ENCODE measurements around the gene SLC25A51.
"Not testable (repeated sequence)": the region's sequence is repeated elsewhere in the genome, so short reads cannot be mapped to it uniquely, and the experiment has no call there.

The SLC25A51 gene

DNA sequence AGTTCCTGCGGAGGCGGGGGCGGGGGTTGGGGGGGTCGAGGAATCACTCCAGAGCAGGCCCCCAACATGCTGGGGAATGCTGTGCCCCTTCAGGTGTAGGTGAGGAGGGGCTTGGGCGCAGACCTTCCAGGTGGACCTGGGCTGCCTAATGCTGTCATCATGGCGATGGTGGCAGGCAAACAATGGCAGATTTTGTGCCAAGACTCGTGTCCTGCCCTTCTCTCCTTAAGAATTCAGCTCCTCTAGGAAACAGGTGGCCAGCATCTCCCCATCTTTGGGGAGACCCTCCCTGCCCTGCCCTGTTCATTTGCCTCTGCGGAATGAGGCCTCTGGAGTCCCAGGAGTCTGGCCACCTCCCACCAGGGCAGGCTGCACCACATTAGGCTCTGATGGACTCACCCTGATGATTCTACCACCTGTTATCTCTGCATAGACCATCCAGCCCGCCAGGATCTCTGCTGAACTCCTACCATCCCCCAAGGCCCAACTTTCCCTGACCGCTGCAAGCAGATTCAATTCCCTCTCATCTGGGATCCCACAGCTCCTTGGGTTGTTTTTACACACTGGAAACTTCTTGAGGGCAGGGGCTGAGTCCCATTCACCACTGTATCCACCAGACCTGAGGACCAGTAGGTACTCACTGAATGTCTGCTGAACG lies 10.9 kb upstream of the SLC25A51 start:
- no peaks in the 10 kb centered on the region for H3K4me1 ChIP-seq (ENCODE audit: insufficient read depth, poor library complexity, severe bottlenecking)
- no peaks in the 10 kb centered on the region for H3K27me3 ChIP-seq (ENCODE audit: insufficient read depth, poor library complexity, severe bottlenecking)
- H3K4me3 ChIP-seq (ENCODE audit: severe bottlenecking): no peak overlapping the region
- H3K27ac ChIP-seq (ENCODE audit: poor library complexity, severe bottlenecking): peak overlapping the region; percentile 18
- no peak for ATAC-seq (ENCODE audit: low read depth)
- peaks cover 18% of the 10 kb centered on the region for H3K36me3 ChIP-seq (ENCODE audit: low read depth)
- H3K9me3 ChIP-seq (ENCODE audit: severe bottlenecking): no peaks in the 10 kb centered on the region
- peak; percentile 31 for DNase-seq (ENCODE audit: low spot score)
- TF ChIP-seq, protein P1, sequence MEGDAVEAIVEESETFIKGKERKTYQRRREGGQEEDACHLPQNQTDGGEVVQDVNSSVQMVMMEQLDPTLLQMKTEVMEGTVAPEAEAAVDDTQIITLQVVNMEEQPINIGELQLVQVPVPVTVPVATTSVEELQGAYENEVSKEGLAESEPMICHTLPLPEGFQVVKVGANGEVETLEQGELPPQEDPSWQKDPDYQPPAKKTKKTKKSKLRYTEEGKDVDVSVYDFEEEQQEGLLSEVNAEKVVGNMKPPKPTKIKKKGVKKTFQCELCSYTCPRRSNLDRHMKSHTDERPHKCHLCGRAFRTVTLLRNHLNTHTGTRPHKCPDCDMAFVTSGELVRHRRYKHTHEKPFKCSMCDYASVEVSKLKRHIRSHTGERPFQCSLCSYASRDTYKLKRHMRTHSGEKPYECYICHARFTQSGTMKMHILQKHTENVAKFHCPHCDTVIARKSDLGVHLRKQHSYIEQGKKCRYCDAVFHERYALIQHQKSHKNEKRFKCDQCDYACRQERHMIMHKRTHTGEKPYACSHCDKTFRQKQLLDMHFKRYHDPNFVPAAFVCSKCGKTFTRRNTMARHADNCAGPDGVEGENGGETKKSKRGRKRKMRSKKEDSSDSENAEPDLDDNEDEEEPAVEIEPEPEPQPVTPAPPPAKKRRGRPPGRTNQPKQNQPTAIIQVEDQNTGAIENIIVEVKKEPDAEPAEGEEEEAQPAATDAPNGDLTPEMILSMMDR (IDR thresholded peaks at IDR 0.05; ENCODE audit: poor library complexity, severe bottlenecking): no peak

DNA sequence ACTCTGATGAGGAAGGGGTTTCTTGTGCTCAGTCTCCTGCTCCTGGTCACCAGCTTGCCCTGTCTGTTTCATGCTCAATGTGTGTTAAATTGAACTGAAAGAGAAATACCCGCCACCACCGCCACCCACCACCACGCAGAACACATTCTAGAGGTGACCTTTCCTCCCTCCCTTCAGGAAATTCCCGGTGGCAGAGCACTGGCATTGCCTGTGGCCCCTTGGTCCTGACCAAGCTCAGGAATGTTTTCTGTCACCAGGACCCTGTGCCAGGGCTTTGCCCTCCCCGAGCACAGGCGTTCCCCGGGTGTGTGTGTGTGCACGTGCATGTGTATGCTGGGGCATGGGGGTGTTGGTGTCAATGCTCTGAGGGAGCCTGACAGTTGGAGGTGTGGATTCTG lies 10.2 kb upstream of the SLC25A51 start:
- Histone ChIP-seq H3K4me3 (ENCODE audit: severe bottlenecking) (no peak overlapping the region), H3K27ac (ENCODE audit: poor library complexity, severe bottlenecking) (peak overlapping the region; percentile 18), H3K36me3 (ENCODE audit: low read depth) (peaks cover 14% of the 10 kb centered on the region), H3K4me1 (ENCODE audit: insufficient read depth, poor library complexity, severe bottlenecking) (peaks cover under 1% of the 10 kb centered on the region), H3K27me3 (ENCODE audit: insufficient read depth, poor library complexity, severe bottlenecking) (no peaks in the 10 kb centered on the region), H3K9me3 (ENCODE audit: severe bottlenecking) (no peaks in the 10 kb centered on the region)
- peak; percentile 42 for DNase-seq (ENCODE audit: low spot score)
- ATAC-seq (ENCODE audit: low read depth): peak; percentile 8; the same call in 2 of the 3 replicates
- TF ChIP-seq, protein P1 (IDR thresholded peaks at IDR 0.05; ENCODE audit: poor library complexity, severe bottlenecking): no peak

- ATAC-seq (ENCODE audit: low read depth): peak; percentile 70
- H3K4me3 ChIP-seq (ENCODE audit: severe bottlenecking): no peak overlapping the region
- H3K9me3 ChIP-seq (ENCODE audit: severe bottlenecking): no peaks in the 10 kb centered on the region
- H3K27ac ChIP-seq (ENCODE audit: poor library complexity, severe bottlenecking): peak overlapping the region; percentile 18
- no peaks in the 10 kb centered on the region for H3K27me3 ChIP-seq (ENCODE audit: insufficient read depth, poor library complexity, severe bottlenecking)
- peaks cover 9% of the 10 kb centered on the region for H3K36me3 ChIP-seq (ENCODE audit: low read depth)
- peaks cover 4% of the 10 kb centered on the region for H3K4me1 ChIP-seq (ENCODE audit: insufficient read depth, poor library complexity, severe bottlenecking)
- DNase-seq (ENCODE audit: low spot score): peak; percentile 44
- TF ChIP-seq, protein P1 (IDR thresholded peaks at IDR 0.05; ENCODE audit: poor library complexity, severe bottlenecking): peak; percentile 98
Observed at GRCh38 chr9:37913480-37914153, 9.7 kb upstream of the SLC25A51 start.

GRCh38 chr9:37911271-37911681 lies 7.3 kb upstream of the SLC25A51 start:
- no peak for ATAC-seq (ENCODE audit: low read depth)
- no peak overlapping the region for H3K4me3 ChIP-seq (ENCODE audit: severe bottlenecking)
- TF ChIP-seq, protein P1 (IDR thresholded peaks at IDR 0.05; ENCODE audit: poor library complexity, severe bottlenecking): no peak
- no peaks in the 10 kb centered on the region for H3K27me3 ChIP-seq (ENCODE audit: insufficient read depth, poor library complexity, severe bottlenecking)
- no peak overlapping the region for H3K27ac ChIP-seq (ENCODE audit: poor library complexity, severe bottlenecking)
- H3K4me1 ChIP-seq (ENCODE audit: insufficient read depth, poor library complexity, severe bottlenecking): peaks cover 4% of the 10 kb centered on the region
- no peaks in the 10 kb centered on the region for H3K9me3 ChIP-seq (ENCODE audit: severe bottlenecking)
- H3K36me3 ChIP-seq (ENCODE audit: low read depth): no peaks in the 10 kb centered on the region
- peak; percentile 16 for DNase-seq (ENCODE audit: low spot score)

DNA sequence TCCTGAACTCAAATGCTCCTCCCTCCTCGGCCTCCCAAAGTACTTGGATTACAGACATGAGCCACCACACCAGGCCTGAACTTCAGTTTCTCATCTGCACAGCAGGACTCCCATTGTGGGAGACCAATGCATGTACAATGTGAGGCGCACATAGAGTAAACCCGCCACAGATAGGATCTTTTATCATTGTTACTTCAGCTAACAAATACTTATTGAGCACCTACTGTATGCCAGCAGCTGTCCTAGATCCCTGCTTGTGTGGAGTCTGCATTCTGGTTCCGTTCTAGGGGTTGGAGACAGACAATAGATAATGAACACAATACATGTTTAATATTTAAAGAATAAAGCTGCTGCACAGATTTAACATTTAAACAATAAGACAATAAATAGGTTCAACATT lies 6.3 kb upstream of the SLC25A51 start:
- no peaks in the 10 kb centered on the region for H3K36me3 ChIP-seq (ENCODE audit: low read depth)
- H3K4me3 ChIP-seq (ENCODE audit: severe bottlenecking): no peak overlapping the region
- H3K9me3 ChIP-seq (ENCODE audit: severe bottlenecking): no peaks in the 10 kb centered on the region
- DNase-seq (ENCODE audit: low spot score) (peak; percentile 2), ATAC-seq (ENCODE audit: low read depth) (no peak)
- TF ChIP-seq, protein P1 (IDR thresholded peaks at IDR 0.05; ENCODE audit: poor library complexity, severe bottlenecking): no peak
- no peaks in the 10 kb centered on the region for H3K27me3 ChIP-seq (ENCODE audit: insufficient read depth, poor library complexity, severe bottlenecking)
- peaks cover 4% of the 10 kb centered on the region for H3K4me1 ChIP-seq (ENCODE audit: insufficient read depth, poor library complexity, severe bottlenecking)
- no peak overlapping the region for H3K27ac ChIP-seq (ENCODE audit: poor library complexity, severe bottlenecking)

DNA sequence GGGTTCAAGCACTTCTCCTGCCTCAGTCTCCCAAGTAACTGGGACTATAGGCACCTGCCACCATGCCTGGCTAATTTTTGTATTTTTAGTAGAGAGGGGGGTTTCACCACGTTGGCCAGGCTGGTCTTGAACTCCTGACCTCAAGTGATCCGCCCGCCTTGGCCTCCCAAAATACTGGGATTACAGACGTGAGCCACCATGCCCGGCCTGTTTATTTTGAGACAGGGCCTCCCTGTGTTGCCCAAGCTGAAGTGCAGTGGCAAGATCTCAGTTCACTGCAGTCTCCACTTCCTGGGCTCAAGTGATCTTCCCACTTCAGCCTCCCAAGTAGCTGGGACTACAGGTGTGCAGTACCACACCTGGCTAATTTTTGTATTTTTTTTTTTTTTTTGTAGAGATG lies 5.9 kb upstream of the SLC25A51 start:
- ATAC-seq (ENCODE audit: low read depth); H3K9me3 ChIP-seq (ENCODE audit: severe bottlenecking): not testable (repeated sequence)

More for the DNA sequence above, 5.9 kb upstream of the SLC25A51 start:
- H3K27me3 ChIP-seq (ENCODE audit: insufficient read depth, poor library complexity, severe bottlenecking); H3K4me3 ChIP-seq (ENCODE audit: severe bottlenecking); H3K4me1 ChIP-seq (ENCODE audit: insufficient read depth, poor library complexity, severe bottlenecking); H3K36me3 ChIP-seq (ENCODE audit: low read depth); H3K27ac ChIP-seq (ENCODE audit: poor library complexity, severe bottlenecking): not testable (repeated sequence)
- DNase-seq (ENCODE audit: low spot score): peak; percentile 2
